ENCODE measurements around the gene TNFAIP2. TPM values are rescaled to one million over a fixed set of nuclear protein-coding genes. Genes with fewer than 3 reads are reported as not detected.

Gene TNFAIP2
- total and polyA plus RNA-seq, 9 of the 15 experiments (the other 6 are each of a cell fraction or from before 2014, with no cell fraction given) = 22.6 to 68.6 (median 44.6) TPM

- TF ChIP-seq NKRF (IDR thresholded peaks at IDR 0.05; ENCODE audit: borderline replicate concordance) (no peak; the same call in 1 of the 2 replicates), SIN3A (IDR thresholded peaks at IDR 0.05; ENCODE audit: borderline replicate concordance in 2 of 2, control insufficient read depth in 1 of 2, low read depth in 2 of 2, low read length in 2 of 2) (no peak), GTF2F1 (IDR thresholded peaks at IDR 0.05; ENCODE audit: low read depth, low read length) (no peak), CHD2 (IDR thresholded peaks at IDR 0.05; ENCODE audit: low read depth, low read length) (no peak), SNAPC5 (CRISPR knock-in tag; IDR thresholded peaks at IDR 0.05) (no peak), TCF7 (IDR thresholded peaks at IDR 0.05; ENCODE audit: borderline replicate concordance) (no peak), AFF4 (CRISPR knock-in tag; IDR thresholded peaks at IDR 0.05) (no peak), SMARCA4 (IDR thresholded peaks at IDR 0.05) (peak; percentile 68), MBD1 (CRISPR knock-in tag; IDR thresholded peaks at IDR 0.05) (no peak), SMAD3 (CRISPR knock-in tag; conservative IDR thresholded peaks at IDR 0.05) (no peak), ZBTB7A (IDR thresholded peaks at IDR 0.05; ENCODE audit: borderline replicate concordance, control insufficient read depth, low read depth, low read length) (peak; percentile 34; the same call in 1 of the 2 replicates), ZNF512 (tag; IDR thresholded peaks at IDR 0.05) (no peak), ZBTB8A (IDR thresholded peaks at IDR 0.05; ENCODE audit: partially characterized antibody) (no peak), CSDE1 (IDR thresholded peaks at IDR 0.05) (no peak), CCNT2 (IDR thresholded peaks at IDR 0.05; ENCODE audit: borderline replicate concordance, extremely low read depth, insufficient read length, low read depth, low read length) (no peak)
These were observed 13.4 kb downstream of the TNFAIP2 start (continued) for GRCh38 chr14:103136388-103137271.

All from K562 (cell line).